ENCODE results near the gene RGL3.

RGL3 gene

DNA sequence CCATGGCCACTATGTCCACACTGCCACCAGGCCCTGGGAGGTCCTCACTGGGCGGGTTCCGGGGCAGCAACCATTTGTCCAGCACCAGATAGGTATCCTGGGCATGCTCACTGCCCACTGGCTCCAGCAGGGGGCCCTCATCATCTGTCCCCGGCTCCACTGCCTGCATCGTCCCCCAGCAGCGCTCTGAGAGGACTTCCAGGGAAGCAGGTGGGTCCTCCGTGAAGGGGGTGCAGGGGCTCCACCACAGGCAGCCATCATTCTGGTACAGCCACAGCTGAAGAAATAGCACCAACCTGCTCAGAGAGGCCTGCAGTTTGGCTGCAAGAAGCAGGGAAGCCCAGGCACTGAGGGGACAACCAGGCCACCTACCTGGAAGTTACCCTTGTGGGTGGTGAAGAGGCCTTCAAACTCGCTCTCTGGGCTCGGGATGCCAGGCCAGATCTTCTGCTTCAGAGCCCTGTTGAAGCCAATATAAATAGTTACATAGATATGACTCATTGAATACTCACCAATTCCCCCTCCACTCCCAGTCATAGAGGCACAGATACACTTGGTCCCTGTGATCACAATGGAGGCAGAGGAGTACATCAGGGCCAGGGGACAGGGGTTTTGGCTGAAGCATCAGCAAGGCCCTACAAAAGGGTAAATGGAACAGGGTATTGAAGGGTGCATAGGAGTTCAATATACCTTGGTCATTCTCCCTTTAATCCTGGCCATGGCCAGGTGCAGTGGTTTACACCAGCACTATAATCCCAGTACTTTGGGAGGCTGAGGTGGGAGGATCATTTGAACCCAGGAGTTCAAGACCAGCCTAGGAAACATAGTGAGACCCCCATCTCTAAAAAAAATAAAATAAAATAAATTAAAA lies 40.6 kb downstream of the RGL3 start:
- TF ChIP-seq, protein P1, sequence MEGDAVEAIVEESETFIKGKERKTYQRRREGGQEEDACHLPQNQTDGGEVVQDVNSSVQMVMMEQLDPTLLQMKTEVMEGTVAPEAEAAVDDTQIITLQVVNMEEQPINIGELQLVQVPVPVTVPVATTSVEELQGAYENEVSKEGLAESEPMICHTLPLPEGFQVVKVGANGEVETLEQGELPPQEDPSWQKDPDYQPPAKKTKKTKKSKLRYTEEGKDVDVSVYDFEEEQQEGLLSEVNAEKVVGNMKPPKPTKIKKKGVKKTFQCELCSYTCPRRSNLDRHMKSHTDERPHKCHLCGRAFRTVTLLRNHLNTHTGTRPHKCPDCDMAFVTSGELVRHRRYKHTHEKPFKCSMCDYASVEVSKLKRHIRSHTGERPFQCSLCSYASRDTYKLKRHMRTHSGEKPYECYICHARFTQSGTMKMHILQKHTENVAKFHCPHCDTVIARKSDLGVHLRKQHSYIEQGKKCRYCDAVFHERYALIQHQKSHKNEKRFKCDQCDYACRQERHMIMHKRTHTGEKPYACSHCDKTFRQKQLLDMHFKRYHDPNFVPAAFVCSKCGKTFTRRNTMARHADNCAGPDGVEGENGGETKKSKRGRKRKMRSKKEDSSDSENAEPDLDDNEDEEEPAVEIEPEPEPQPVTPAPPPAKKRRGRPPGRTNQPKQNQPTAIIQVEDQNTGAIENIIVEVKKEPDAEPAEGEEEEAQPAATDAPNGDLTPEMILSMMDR (IDR thresholded peaks at IDR 0.05; ENCODE audit: borderline replicate concordance, insufficient read depth, low read depth, low read length), result peak; percentile 63
- no peak overlapping the region for H3K4me3 ChIP-seq (ENCODE audit: low read depth, low read length)

DNA sequence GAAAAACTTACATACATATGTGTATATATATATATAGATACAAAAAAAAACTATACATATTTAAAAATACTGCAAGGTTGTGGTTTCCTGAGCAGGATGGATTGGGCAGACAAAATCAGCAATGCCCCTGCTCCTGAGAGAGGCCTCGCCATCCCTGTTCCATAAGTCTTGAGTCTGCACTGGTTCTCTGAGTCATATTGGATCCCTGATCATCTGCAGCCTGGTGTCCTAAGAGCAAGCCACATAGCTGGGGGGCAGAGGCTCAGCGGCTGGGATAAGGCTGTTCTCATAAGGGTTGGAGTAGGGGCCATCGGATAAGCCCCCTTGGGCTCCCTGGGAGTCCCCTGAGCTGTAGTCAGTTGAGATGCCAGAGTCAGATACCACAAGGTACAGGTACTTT lies 41.4 kb downstream of the RGL3 start:
- TF ChIP-seq, protein P1 (IDR thresholded peaks at IDR 0.05; ENCODE audit: borderline replicate concordance, insufficient read depth, low read depth, low read length), result no peak

DNA sequence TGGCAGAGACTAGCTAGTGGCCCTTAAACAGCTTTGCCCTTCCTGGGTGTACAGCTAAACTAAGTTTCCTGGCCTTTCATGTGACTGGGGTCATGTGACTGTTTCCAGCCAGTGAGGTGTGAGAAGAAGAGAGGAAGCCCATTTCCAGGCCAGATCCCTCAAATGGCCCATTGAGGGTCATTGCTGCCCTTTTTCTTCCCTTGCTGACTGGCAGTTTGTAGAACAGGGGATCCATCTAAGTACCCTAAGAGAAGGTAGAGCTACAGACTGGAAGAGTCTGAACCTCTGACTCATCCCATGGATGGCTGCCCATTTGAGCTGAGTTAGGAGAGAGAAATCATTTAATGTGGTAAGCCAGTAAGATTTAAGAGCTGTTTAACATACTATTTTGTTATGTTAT lies 41.9 kb downstream of the RGL3 start:
- TF ChIP-seq, protein P1 (IDR thresholded peaks at IDR 0.05; ENCODE audit: borderline replicate concordance, insufficient read depth, low read depth, low read length), result no peak
- no peak overlapping the region for H3K4me3 ChIP-seq (ENCODE audit: low read depth, low read length)

More for the DNA sequence above, 41.4 kb downstream of the RGL3 start:
- no peak overlapping the region for H3K4me3 ChIP-seq (ENCODE audit: low read depth, low read length)

DNA sequence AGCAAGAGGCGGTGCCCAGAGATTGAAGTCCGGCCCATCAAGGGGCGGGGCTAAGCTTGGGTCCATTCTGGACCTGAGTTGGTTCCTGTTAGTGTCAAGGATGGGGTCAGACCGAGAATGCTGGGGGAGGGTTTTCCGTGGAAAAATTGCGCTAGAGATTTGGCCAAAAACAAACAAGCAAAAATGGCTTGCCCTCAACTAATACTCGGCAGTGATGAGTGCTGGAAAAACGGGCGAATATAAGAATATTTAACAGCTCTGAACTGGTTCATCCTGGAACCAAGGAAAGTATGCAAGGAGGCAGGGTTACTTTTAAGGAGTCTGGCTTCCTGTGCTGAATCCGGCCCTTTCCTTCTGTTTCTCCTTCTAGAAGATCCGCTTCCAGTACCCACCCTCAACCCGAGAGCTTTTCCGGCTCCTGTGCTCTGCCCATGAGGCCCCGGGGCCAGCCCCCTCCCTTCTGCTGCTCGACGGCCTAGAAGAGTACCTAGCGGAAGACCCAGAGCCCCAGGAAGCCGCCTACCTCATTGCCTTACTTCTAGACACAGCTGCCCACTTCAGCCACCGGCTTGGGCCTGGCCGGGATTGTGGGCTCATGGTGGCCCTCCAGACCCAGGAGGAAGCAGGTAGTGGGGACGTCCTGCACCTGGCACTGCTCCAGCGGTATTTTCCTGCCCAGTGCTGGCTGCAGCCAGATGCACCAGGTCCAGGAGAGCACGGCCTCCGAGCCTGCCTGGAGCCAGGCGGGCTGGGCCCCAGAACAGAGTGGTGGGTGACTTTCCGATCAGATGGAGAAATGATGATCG lies 43.8 kb downstream of the RGL3 start:
- TF ChIP-seq, protein P1 (IDR thresholded peaks at IDR 0.05; ENCODE audit: borderline replicate concordance, insufficient read depth, low read depth, low read length), result no peak
- H3K4me3 ChIP-seq (ENCODE audit: low read depth, low read length), result peak overlapping the region; percentile 69

DNA sequence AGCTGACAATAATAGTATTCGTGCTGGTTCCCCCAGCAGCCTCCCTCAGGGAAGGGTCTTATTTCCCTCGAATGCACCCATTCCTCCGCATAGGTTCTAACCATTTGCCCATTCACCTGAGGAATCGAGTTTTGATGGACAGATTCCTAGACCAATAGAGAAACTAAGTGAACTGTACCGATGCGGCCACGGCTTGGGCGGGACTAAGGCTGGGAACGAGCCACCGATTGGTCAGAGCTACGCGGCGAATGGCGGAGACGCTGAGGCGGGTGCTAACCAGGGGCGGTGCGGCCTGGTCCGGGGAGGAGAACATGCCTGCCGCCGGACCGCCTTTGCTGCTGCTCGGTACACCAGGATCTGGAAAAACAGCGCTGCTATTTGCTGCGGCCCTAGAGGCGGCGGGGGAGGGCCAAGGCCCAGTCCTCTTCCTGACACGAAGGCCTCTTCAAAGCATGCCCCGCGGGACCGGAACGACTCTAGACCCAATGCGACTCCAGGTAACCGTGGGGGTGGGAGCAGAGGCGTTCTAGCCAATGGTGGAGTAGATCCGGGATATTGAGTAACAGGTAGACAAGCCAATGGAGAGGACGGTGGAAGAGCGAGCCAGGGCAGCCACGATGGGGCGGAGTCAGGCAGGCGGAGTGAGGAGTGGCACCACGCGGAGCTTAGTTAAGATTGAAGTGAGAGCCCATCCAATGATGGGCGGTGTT lies 44.5 kb downstream of the RGL3 start, which contains the start of gene SWSAP1:
SWSAP1 (plus strand) TSS at position 234 of the 710 bp plus-strand sequence; CDS start at position 249, 15 bp downstream.
- TF ChIP-seq, protein P1 (IDR thresholded peaks at IDR 0.05; ENCODE audit: borderline replicate concordance, insufficient read depth, low read depth, low read length), result no peak
- peak within 1 kb of the TSS; percentile 75 for H3K4me3 ChIP-seq (ENCODE audit: low read depth, low read length)

DNA sequence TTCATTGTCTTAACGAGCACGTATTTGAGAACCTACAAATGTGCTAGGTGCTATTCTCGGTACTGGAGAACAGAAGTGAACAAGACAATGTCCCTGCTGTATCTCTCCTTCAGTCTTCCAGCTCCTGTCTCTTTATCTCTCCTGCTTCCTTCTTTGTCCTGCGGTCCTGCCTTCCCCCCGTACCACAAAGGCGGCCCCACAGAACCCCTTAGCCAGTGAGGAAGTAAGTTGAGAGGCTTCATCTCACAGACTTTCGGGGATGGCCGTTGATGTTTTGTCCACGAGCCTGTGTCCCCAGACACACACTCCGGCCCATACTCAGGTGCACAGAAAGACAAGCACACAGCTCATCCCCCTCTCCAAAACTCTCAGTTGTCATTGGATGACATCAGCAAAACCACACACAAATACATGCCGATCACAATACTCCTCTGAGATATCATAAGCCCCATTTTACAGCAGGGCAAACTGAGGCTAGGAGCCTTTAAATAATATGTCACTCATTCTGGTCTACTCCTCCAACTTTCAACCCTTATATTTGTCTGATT lies 45.2 kb downstream of the RGL3 start:
- H3K4me3 ChIP-seq (ENCODE audit: low read depth, low read length), result peak overlapping the region; percentile 75
- TF ChIP-seq, protein P1 (IDR thresholded peaks at IDR 0.05; ENCODE audit: borderline replicate concordance, insufficient read depth, low read depth, low read length), result no peak

All from GM12875 (cell line).